Putamen (tissue), 1 donor: ENCODE results near the gene ZNF664.
A peak's percentile ranks its signal among the peaks of the same experiment; 100 is the strongest.

Source experiments
- DNase-seq: peaks from one replicate; pipeline ENCODE4 v3.0.0-alpha.2; 2016; ENCODE audit warnings: low spot score

The ZNF664 gene

GRCh38 chr12:124033859-124034258 is 60.8 kb downstream of the ZNF664 start:
- no peak for DNase-seq

DNA sequence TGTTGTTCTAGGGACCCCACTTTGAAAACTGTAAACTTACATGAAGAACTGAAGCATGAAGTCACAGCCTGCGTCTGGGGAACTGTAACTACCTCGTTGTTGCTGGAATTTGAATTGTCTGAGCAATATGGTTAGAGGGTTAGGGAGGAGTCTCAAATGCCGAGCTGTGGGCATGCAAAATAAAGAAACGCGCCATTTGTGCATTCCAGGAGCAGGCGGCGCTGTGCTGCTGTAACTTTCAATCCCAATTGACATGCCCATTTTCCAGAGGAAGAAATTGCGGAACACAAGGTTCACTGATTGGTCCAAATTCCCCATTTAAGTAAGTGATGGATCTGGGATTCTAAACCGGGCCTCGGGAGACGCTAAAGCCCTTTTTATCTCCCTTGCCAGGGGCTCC is 61.3 kb downstream of the ZNF664 start:
- no peak for DNase-seq

DNA sequence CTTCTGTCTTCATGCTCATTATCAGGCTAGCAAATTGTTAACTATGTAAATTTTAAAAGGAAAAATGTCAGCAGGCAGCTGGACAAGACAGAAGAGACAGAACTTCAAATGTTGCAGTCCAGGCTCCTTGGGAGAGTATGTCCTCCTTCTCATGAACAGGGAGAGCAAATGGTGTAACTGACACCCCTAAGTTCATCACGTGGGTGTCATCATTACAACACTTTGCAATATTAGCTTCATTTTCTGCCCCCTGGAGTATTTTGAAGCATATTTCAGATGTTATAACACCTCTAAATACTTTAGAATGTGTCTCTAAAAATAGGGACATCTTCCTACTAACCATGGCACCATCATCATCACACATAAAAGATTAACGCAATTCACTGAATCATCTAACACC is 62.1 kb downstream of the ZNF664 start:
- DNase-seq: no peak

GRCh38 chr12:124036171-124036598 is 63.2 kb downstream of the ZNF664 start:
- no peak for DNase-seq

- peak; percentile 53 for DNase-seq
Observed at GRCh38 chr12:124036657-124037109, 63.7 kb downstream of the ZNF664 start.

GRCh38 chr12:124037331-124037730 is 64.3 kb downstream of the ZNF664 start:
- DNase-seq: no peak

DNA sequence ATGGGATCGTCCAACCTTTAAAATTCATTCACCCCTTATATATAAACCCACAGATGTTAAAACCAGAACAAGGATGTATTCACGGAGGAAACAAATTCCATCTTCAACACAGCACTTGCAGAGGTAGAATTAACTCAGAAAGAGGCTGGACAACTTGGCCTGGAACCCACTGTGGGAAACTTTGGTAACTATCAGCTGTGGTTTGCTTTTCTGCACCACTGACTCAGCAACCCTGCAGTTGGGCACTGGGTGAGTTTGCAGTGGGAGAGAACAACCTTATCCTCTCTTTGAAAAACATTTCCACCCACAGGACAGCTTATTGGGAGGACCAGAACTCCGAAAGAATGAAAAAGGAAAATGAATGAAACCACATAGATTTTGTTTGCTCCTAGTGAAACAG is 66.3 kb downstream of the ZNF664 start:
- no peak for DNase-seq

- no peak for DNase-seq
Observed at GRCh38 chr12:124040291-124040690, 67.3 kb downstream of the ZNF664 start.

DNA sequence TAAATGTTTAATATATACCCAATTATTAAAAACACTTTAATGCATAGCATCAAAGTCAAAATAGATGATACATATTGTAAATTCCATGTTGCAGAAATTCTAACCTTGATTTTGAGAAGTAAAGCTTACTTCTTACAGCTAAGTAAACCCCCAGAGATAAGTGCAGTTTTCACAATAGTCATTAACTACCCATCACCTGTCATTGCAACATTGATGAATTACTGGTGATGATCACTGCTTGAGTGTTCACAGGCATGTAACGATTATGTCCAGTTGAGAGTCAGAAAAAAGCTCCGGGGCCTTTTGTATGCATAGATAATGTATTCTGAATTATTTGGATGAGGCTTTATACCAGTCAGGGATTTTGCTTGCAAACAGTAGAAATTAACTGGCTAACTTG is 67.7 kb downstream of the ZNF664 start:
- DNase-seq: no peak

GRCh38 chr12:124041907-124042306 is 68.9 kb downstream of the ZNF664 start:
- no peak for DNase-seq

- DNase-seq: no peak
Observed at GRCh38 chr12:124044021-124044420, 71.0 kb downstream of the ZNF664 start.

- DNase-seq: peak; percentile 43
Observed at GRCh38 chr12:124044809-124045321, 71.8 kb downstream of the ZNF664 start.

- peak; percentile 87 for DNase-seq
Observed at GRCh38 chr12:124045671-124046455, 72.8 kb downstream of the ZNF664 start.

- DNase-seq: no peak
Observed at GRCh38 chr12:124046456-124046740, 73.4 kb downstream of the ZNF664 start.

DNA sequence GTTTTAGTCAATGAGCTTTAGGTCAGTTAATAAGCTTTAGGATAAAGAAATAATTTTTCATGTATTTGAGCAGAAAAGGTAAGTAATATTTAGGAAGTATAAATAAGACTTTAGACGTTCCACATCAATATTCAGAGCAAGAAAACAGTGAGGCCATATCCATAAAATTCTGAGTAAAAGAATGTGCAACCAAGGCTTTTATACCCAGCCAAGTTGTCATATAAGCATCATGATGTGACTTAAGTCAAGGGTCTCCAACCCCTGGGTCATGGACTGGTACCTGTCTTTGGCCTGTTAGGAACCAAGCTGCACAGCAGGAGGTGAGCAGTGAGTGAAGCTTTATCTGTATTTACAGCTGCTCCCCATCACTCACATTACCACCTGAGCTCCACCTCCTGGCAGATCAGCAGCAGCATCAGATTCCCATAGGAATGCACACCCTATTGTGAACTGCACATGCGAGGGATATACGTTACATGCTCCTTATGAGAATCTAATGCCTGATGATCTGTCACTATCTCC is 74.1 kb downstream of the ZNF664 start:
- no peak for DNase-seq

- DNase-seq: no peak
Observed at GRCh38 chr12:124049451-124050094, 76.6 kb downstream of the ZNF664 start.

- peak; percentile 39 for DNase-seq
Observed at GRCh38 chr12:124053851-124054250, 80.8 kb downstream of the ZNF664 start.

- no peak for DNase-seq
Observed at GRCh38 chr12:124055066-124055465, 82.1 kb downstream of the ZNF664 start.

GRCh38 chr12:124057691-124058090 is 84.7 kb downstream of the ZNF664 start:
- no peak for DNase-seq

DNA sequence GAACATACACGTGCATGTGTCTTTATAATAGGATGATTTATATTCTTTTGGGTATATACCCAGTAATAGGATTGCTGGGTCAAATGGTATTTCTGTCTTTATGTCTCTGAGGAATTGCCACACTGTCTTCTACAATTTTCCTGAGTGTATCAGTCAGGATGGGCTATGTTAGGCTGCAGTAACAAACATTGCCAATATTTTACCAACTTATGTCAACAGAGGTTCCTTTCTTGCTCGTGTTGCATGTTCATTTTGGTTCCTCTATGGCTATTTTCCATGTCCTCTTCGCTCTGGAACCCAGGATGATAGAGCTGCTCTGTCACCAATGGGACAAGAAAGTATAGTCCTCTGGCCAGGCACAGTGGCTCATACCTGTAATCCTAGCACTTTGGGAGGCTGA is 86.7 kb downstream of the ZNF664 start:
- no peak for DNase-seq
